ENCODE results near the gene VAV2.
"Not testable (repeated sequence)": the region's sequence is repeated elsewhere in the genome, so short reads cannot be mapped to it uniquely, and the experiment has no call there.

VAV2 gene

GRCh38 chr9:133913571-133914369, 78.4 kb downstream of the VAV2 start:
- no peak for DNase-seq

GRCh38 chr9:133910855-133911514, 81.1 kb downstream of the VAV2 start:
- DNase-seq: no peak

GRCh38 chr9:133906932-133907910, 84.9 kb downstream of the VAV2 start:
- no peak for DNase-seq

GRCh38 chr9:133906218-133906617, 85.9 kb downstream of the VAV2 start:
- no peak for DNase-seq

- no peak for DNase-seq
These were observed 86.6 kb downstream of the VAV2 start for GRCh38 chr9:133905493-133905892.

- DNase-seq: no peak
These were observed 87.6 kb downstream of the VAV2 start for GRCh38 chr9:133904346-133905090.

- DNase-seq: no peak
These were observed 90.8 kb downstream of the VAV2 start for GRCh38 chr9:133901184-133901835.

GRCh38 chr9:133897675-133898074, 94.4 kb downstream of the VAV2 start:
- no peak for DNase-seq

- not testable (repeated sequence) for DNase-seq
These were observed 96.1 kb downstream of the VAV2 start for GRCh38 chr9:133896007-133896406.

- no peak for DNase-seq
These were observed 96.8 kb downstream of the VAV2 start for GRCh38 chr9:133895335-133895734.

- no peak for DNase-seq
These were observed 97.5 kb downstream of the VAV2 start for GRCh38 chr9:133894377-133895321.

GRCh38 chr9:133893191-133893994, 98.7 kb downstream of the VAV2 start:
- DNase-seq: no peak

GRCh38 chr9:133892193-133892920, 99.8 kb downstream of the VAV2 start:
- DNase-seq: no peak

- DNase-seq: no peak
These were observed 100.4 kb downstream of the VAV2 start for GRCh38 chr9:133891741-133892140.

- no peak for DNase-seq
These were observed 101.5 kb downstream of the VAV2 start for GRCh38 chr9:133890583-133890982.

GRCh38 chr9:133889584-133890301, 102.4 kb downstream of the VAV2 start:
- no peak for DNase-seq

- no peak for DNase-seq
These were observed 103.2 kb downstream of the VAV2 start for GRCh38 chr9:133888809-133889491.

All from HCEC 1CT (cell line).